VCaP (cell line): Measurements from ENCODE around the gene SFPQ.
"Not testable (repeated sequence)": the region's sequence is repeated elsewhere in the genome, so short reads cannot be mapped to it uniquely, and the experiment has no call there.

Experiments used
- H3K27ac ChIP-seq: fragments of 450-650 bp; 2 replicates; pipeline ENCODE4 v1.5.1; 2017
- CTCF ChIP-seq: fragments of 450-650 bp; conservative IDR thresholded peaks from 2 replicates; pipeline ENCODE4 v1.5.1; 2017; ENCODE audit warnings: mild to moderate bottlenecking, moderate library complexity

SFPQ gene

GRCh38 chr1:35164893-35165292 is 28.1 kb downstream of the SFPQ start:
- H3K27ac ChIP-seq: no peak overlapping the region
- TF ChIP-seq CTCF: no peak

GRCh38 chr1:35151220-35151619 is 41.7 kb downstream of the SFPQ start:
- no peak for TF ChIP-seq CTCF
- H3K27ac ChIP-seq: no peak overlapping the region

DNA sequence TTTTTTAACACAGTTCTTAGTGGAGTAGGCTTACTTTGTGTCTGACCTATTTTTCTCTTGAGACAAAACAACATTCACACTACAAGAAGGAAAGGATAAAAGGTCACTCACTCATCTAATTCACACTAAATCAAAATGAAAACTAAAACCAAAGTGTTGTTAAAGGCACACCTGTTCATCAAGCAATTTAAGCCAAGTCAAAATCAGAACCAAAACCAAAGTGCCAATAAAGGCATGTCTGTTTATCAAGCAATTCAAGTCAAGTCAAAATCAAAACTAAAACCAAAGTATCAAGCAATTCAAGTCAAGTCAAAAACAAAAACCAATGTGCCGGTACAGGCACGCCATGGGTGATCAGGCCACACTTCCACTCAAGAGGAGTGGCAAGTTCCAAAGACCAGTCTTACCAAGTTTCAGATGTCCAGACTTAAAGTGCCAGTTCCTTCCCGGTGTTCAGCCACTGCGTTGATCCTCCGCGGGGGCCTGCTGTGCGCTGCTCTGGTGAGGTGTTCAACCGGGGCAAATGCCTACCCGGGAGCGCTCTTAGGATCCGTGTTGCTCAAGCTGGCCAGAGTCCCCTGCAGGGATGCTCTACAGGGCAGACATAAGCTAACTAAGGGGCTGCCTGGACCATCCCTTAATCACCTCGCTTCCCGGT is 46.9 kb downstream of the SFPQ start:
- H3K27ac ChIP-seq: not testable (repeated sequence)

DNA sequence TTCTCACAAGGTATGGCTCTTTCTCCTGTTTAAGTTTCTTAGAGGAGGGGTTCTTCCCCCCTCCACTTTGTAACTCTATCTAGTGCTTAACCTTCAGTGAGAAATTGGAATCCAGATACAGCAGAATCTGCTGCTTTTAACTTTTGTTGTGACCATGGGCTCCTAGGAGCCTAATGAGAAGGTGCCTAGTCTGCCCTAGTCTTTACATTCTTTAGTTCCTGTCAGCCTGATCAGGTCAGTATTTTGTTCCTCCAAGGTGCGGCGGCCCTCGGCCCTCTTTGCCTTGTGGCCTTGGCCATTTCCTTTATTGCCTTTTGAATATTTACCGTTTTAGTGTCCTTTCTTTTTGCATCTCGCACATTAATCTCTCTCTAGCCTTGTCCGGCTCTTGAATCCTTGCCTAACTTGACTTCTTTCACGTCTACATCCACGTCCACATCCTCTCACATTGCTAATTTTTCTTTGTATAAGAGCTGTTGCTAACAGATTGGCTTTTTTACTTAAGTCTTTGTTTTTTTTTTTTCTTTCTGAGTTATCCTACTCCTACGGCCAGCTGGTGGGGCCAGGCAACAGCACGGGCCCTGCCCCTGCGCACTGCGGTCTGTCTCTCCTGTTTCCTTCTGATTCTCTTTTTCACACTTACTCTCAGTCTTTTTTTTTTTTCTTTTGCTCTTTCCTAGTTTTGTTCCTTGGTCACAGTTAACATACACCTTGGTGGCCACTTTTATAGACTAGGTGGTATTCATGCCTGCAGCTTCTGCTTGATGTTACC is 49.0 kb downstream of the SFPQ start:
- no peak overlapping the region for H3K27ac ChIP-seq
- no peak for TF ChIP-seq CTCF

DNA sequence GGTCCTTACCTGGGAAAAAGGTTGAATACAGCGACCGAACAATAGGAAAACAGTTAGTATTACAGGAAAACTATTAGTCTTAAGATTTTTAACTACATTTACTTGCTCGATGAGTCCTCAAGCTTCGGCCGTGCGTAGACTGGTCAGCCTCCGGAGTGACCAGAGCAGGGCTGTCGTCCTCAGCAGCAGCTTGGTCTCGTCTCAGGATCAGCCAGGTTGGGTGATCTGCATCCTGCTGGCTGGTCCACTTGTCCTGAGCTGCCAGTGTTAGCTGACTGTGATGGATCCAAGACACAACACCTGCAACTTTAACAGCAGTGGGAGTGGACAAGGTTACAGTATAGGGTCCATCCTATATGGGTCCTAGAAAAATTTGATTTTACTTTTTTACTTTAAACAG is 50.2 kb downstream of the SFPQ start:
- not testable (repeated sequence) for H3K27ac ChIP-seq

GRCh38 chr1:35142294-35142693 is 50.7 kb downstream of the SFPQ start:
- not testable (repeated sequence) for H3K27ac ChIP-seq

- not testable (repeated sequence) for H3K27ac ChIP-seq
Measured at GRCh38 chr1:35137590-35137989, 55.4 kb downstream of the SFPQ start.

DNA sequence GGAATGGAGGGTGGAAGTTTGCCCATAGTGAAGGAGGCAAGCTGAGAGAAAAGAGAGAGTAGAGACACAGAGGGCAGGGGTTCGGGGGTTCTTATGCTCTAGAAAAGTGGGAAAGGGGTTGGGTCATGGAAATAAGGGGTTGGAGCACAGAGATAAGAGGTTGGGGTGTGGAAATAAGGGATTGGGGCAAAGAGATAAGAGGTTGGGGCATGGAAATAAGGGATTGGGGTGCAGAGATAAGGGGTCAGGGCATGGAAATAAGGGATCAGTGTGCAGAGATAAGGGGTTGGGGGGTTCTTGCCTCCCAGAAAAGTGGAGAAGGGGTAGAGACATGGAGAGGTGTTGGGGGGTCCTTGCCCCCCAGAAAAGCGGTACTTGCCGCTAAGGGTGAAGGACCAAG is 56.2 kb downstream of the SFPQ start:
- H3K27ac ChIP-seq: no peak overlapping the region

More for the DNA sequence above, 56.2 kb downstream of the SFPQ start:
- TF ChIP-seq CTCF: no peak
